Measurements from ENCODE around the gene STOML1.
"Not testable (repeated sequence)": the region's sequence is repeated elsewhere in the genome, so short reads cannot be mapped to it uniquely, and the experiment has no call there.

Gene STOML1

DNA sequence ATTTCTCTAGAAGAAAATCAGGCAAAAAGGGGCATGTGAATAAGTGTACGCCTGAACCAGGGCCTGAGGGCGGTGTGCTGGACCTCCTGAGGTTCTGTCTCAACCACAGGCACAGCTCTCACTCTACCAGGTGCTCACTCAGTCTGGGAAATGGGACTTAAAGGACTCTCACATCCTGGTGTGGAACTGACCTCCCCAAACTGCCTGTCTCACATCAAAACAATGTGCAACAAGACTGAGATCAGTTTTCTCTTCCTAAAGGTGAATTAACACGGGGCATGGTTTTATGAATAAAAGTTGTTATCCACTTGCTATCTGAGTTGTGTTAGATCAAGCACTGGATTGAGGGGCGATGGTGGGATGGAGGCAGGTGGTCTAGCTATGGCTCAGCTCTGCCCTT lies 4.8 kb downstream of the STOML1 start:
- DNase-seq (ENCODE audit: low read depth), result no peak

DNA sequence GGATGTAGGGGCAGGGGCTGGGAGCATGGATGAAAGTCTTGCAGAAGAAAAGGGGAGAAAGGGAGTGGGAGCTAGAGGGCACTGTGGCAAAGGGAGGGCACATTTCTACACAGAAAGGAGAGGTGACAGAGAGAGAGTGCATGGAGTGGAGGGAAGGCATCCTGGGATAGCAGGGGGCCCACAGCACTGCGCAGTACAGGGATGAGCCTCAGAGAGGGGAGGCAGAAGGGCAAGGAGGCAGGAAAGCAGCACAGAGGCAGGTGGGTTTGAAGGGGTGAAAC lies 5.4 kb downstream of the STOML1 start:
- DNase-seq (ENCODE audit: low read depth), result no peak

DNA sequence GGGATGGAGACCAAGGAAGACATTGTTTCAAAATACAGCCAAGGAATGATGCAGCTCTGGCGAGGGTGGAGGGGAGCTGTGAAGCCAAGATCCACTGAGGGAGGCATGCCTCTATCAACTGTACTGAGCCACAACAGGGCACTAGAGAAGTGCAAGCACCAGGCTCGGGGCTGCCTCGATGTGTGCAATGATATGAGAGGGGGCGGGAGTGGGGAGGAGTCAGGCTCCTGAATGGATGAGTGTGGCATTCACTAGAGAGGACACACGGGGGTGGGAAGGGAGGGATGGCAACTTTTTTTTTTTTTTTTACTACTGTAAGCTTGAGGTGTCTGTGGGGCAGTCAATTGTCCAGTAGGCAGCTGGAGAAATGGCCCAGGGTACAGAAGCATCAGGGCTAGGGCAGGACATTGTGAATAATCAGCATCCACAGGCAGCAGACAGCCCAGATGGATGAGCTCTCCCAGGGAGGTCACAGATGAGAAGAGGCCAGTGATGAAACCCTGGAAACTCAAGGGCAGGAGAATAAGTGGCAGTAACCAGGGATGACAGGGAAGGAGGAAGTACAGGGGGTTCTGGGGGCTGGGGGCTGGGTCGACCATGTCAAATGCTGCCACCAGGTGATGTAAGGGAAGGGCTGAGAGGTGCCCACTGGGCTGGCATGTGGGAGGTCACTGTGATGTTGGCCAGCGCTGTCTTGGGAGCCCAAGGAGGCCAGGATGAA lies 5.9 kb downstream of the STOML1 start:
- no peak for DNase-seq (ENCODE audit: low read depth)

DNA sequence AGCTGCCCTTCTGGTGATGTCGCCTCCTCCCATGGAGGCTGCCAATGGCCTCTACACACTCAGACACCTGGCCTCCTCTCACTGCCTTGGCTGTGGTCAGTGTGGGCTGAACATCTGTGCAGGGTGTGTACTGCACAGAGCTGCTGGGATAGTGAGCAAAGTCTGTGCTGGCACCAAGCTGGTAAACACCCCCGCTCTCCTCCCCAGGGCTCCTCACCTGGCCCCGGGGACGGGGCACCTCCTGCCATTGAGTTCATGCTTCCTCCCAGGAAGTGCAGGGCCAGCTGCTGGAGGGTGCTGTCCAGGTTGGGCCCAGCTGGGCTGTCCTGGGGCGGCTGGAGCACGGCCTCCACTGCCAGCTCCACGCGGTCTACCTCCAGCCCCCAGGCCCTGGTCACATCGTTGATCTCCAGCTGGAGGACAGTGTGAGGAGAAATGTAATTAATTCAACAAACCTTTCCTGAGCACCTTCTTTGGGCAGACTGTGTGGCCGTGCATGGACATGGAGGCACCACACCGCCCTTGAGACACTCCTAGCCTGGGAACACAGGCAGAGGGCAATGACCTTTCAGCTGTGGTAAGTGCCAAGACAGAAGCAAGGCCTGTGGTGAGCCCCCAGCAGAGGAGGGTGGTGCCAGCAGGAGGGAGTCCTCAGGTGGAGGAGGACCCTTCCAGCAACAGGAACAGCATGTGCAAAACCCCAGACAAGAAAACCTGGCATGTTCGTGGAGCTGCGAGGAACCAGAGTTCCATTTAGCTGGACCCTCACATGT lies 6.8 kb downstream of the STOML1 start:
- no peak for DNase-seq (ENCODE audit: low read depth)

DNA sequence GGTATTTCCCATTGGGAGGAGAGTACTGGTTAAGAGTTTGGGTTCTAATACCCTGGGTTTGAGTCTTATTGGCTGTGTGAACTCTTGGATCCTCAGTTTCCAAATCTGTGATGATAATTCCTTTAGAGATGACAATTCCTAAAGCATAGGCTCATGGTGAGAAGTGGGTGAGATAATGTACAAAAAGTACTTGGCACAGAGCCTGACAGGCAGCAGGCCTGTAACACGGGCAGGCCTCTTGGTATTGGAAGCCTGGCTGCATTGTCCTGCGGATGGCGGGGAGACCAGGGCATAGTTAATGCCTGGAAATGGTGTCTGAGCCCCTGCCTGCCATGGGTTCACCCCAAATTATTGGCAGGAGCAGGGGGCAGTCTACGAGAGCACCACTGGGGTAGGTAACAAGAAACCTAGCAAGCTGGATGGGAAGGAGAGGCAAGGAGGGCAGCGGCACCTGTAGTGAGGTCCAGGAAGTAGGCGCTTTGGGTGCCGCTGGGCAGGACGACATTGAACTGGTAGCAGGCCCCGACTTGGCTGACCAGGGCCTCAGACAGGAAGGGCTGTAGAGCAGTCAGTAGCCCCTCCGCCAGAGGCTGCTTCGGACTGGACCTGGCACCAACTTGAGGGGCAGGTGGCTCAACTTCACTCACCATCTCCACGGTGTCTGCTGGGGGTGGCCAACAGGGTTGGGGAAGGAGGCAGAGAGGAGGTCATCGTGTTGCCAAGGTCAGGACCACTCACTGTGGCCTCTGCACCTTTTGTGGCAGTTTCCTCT lies 7.7 kb downstream of the STOML1 start:
- DNase-seq (ENCODE audit: low read depth), result no peak

- DNase-seq (ENCODE audit: low read depth), result no peak
Observed at GRCh38 chr15:73983773-73984172, 8.3 kb downstream of the STOML1 start.

- peak; percentile 72 for DNase-seq (ENCODE audit: low read depth)
Observed at GRCh38 chr15:73983211-73983727, 8.8 kb downstream of the STOML1 start.

GRCh38 chr15:73982222-73982962 lies 9.7 kb downstream of the STOML1 start:
- peak; percentile 92 for DNase-seq (ENCODE audit: low read depth)

- no peak for DNase-seq (ENCODE audit: low read depth)
Observed at GRCh38 chr15:73981761-73982221, 10.3 kb downstream of the STOML1 start.

GRCh38 chr15:73979636-73980035 lies 12.5 kb downstream of the STOML1 start:
- DNase-seq (ENCODE audit: low read depth), result no peak

DNA sequence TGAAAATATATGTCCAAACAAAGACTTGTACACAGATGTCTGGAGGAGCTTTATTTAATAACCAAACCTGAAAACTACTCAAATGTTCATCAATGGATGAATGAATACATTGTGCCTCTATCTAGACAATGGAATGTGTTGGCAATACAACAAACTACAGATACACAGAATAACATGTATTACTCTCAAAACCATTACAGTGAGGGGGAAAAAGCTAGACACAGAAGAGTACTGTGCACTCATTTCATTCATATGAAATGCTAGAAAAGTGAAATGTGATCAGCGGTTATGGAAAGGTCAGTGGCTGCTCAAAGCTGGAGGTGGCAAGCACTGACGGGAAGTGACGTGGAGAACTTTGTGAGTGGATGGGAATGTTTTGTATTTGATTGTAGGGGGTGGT lies 13.2 kb downstream of the STOML1 start:
- no peak for DNase-seq (ENCODE audit: low read depth)

GRCh38 chr15:73975440-73976125 lies 16.5 kb downstream of the STOML1 start:
- DNase-seq (ENCODE audit: low read depth), result not testable (repeated sequence)

DNA sequence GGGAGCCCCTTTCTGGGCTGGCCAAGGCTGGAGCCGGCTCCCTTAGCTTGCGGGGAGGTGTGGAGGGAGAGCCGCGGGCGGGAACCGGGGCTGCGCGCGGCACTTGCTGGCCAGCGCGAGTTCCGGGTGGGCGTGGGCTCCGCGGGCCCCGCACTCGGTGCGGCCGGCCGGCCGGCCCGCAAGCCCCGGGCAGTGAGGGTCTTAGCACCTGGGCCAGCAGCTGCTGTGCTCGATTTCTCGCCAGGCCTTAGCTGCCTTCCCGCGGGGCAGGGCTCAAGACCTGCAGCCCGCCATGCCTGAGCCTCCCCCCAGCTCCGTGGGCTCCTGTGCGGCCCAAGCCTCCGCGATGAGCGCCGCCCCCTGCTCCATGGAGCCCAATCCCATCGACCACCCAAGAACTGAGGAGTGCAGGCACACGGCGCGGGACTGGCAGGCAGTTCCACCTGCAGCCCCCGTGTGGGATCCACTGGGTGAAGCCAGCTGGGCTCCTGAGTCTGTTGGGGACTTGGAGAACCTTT lies 18.4 kb downstream of the STOML1 start:
- not testable (repeated sequence) for DNase-seq (ENCODE audit: low read depth)

GRCh38 chr15:73972984-73973682 lies 19.0 kb downstream of the STOML1 start:
- peak; percentile 70 for DNase-seq (ENCODE audit: low read depth)

DNA sequence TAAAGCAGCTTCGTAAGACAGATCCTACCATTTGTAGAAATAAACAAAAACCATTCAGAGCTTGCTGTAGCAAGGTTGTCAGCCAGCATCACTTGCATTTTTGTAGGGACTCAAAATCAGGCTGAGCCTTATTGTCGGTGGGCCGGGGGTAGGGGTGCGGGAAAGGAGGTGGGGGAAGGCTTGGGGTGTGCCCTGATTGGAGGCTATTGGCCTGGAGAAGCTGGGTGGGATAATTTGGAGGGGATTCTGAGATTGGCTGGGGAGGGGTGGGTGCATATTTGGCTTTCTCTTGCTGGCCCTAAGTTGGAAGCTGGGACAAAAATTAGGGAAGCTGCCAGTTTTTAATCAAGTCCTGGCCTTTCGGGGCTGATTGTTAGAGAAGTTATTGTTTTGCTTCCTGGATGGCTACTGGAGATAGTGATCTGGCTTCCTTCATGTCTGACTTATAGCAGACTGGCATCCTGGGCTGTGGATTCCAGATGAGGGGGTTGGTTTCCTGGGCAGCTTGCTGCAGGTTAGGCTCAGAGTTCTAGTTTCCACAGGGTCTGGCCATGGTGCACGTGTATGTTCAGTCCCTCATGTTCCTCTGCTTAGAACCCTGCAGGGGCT lies 22.8 kb downstream of the STOML1 start:
- DNase-seq (ENCODE audit: low read depth), result no peak

DNA sequence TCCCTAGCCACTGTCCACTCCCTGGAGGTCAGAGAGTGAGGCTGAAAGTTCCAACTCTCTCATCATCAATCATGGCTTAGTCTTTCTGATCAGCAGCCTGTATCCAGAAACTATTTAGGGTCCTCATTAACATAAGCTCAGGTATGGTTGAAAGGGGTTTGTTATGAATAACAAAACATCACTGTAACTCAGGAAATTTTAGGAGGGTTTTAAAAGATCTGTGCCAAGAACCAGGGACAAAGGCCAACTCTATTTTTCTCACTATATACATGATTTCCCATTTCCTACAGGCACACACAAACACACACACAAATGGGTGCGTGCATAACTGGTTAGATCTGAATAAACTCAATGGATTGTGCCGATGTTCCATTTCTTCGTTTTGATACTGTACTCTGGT lies 23.6 kb downstream of the STOML1 start:
- DNase-seq (ENCODE audit: low read depth), result no peak

GRCh38 chr15:73965758-73966113 lies 26.4 kb downstream of the STOML1 start:
- no peak for DNase-seq (ENCODE audit: low read depth)

- no peak for DNase-seq (ENCODE audit: low read depth)
Observed at GRCh38 chr15:73965094-73965757, 26.9 kb downstream of the STOML1 start.

- peak; percentile 56 for DNase-seq (ENCODE audit: low read depth)
Observed at GRCh38 chr15:73964736-73965093, 27.4 kb downstream of the STOML1 start.

GRCh38 chr15:73962433-73962832 lies 29.7 kb downstream of the STOML1 start:
- no peak for DNase-seq (ENCODE audit: low read depth)
